HG02852 (cell line): ENCODE data around the gene RTL9.
"Not testable (repeated sequence)": the region's sequence is repeated elsewhere in the genome, so short reads cannot be mapped to it uniquely, and the experiment has no call there.

Experiments
- ATAC-seq: cut with Tn5 transposase; IDR thresholded peaks from one replicate; pipeline ENCODE4 v1.9.1; 2021; ENCODE audit warnings: mild to moderate bottlenecking, moderate library complexity; ENCODE audit not compliant: unreplicated experiment

Gene RTL9

GRCh38 chrX:110358548-110358947, at the start of gene RTL9:
Gene RTL9, plus strand, starts transcription at chrX:110358848. Its CDS starts 91,770 bp downstream, at chrX:110450618.
- ATAC-seq, result no peak

DNA sequence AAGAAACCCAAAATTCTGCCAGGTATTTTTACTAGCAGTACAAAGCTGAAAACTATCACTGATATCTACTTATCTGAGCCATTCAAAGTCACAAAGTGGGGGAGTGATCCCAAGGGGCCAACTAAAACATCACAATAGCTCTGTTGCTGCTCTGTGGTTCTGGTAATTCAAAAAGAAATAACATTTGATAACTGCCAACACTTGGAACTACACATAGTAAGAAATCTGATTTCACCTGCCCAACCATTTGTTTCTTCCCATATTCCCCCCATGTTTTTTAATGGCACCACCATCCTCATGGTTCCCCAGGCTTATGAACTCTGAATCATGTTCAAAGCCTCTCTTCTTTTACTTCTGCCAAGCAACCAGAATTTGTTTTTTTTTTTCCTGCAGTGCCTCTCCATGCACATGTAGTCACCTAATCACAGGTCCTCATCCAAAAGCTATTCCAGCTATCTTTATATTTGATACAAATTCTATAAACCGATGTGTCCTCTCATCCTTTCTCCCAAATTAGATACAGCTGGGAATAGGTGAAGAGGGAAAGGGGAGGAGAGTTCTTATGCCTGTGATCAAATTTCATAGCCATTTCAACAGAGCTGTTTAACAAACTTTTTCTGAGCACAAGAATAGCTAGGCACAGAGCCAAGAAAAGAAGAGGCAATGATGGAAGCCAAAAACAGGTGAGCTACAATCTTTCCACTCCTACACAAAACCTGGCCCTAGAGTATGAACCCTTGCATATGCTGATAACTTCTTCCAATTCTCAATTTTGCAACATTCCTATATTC, 48.5 kb upstream of the RTL9 start:
- peak; percentile 11 for ATAC-seq

DNA sequence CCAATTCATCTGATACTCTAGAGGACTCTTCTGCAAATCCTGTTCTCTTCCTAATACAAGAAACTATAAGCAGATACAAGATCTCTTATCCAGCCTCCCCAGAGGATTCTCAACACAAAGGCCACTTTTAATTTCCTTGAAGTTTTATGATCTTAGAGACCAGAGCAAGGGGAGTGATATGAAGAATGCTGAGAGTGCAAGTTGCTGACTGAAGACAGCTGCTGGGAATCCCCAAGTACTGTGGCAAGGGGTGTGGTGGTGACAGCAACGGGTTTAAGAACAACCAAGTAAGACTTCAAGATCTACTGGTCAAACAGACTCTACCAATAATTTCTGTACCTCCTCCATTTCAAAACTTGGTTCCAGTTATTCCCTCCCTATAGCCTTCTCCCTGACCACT, 47.8 kb upstream of the RTL9 start:
- ATAC-seq, result peak; percentile 88

- no peak for ATAC-seq
These were observed 47.0 kb upstream of the RTL9 start for GRCh38 chrX:110311437-110312230.

GRCh38 chrX:110315551-110315950, 43.1 kb upstream of the RTL9 start:
- ATAC-seq, result no peak

- no peak for ATAC-seq
These were observed 42.1 kb upstream of the RTL9 start for GRCh38 chrX:110316351-110317060.

DNA sequence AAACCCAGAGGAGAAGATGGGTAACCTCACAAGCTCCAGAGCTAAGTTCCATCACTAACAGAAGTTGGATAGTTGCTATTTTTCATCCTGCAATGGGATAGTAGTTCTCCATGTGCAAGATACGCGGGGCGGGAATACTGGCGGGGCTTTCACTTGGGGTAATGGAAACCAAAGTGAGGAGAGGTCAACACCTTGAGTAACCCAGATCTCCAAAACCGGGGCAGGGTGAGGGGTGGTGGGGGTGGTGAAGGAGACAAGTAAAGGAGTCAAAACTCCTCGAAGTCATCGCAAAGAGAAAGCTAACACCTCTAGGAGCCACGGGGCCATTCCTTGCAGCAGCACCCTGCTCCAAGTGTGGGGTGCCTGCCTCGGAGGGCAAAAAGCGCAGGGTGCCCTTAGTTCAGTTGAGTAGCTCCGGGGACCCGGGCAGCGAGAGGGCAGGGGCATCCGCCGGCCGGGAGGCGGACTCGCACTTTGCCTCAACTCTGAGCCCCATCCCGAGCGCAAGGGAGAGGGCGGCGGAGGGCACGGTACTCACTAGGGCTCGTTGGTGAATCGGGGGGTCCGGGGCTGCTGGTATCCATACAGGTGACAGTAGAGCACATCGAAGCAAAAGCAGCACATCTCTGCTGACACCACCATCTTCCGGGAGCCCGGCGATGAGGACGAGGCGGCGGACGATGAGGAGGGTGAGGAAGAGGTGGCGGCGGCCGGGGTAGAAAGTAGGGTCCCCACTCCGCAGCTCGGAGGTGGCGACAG, 41.4 kb upstream of the RTL9 start:
- peak; percentile 20 for ATAC-seq

DNA sequence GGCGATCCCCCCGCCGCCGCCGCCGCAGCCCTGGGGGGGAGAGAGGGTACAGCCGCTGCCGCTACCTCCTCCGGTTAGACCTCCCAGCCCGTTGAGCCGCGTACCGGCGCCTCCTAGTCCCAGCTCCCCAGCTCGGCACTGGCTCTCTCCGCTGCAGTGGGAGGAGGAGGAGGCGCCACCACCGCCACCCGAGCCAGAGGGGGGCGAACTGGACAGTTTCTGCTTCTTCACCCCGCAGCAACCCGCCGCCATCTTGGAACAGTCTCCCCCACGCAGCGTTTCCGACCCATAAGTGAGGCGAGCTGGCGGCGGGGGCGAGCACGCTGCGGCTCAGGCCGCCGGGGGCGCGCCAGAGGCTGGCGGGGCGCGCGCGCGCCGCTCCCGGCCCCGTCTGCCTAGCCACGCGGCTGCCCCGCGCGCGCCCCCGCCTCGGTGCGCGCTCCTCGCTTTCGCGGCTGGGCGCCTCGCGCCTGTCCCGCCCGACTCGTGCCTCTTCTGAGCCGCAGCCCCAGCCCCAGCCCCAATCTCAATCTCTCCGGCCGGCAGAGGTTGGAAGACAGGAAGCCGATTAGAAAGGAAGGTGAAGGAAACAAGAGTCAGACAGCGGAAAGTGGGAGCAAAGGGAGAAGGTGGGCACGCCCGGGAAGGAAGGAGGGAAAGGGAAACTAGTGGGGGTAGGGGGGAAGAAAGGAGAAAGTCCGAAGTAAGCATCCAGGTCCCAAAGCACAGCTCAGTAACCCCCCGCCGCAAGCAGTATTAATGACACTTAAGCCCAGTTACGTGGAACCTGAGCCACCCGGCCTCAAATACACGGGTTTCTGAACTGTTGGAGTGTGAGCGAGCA, 40.6 kb upstream of the RTL9 start, which contains the start of gene AMMECR1:
AMMECR1 (minus strand) TSS at position 266 of the 844 bp plus-strand sequence; CDS start at position 252, 14 bp downstream.
- peak; percentile 75 for ATAC-seq

GRCh38 chrX:110318664-110318968, 40.0 kb upstream of the RTL9 start:
- ATAC-seq, result no peak

GRCh38 chrX:110320381-110320987, 38.2 kb upstream of the RTL9 start:
- no peak for ATAC-seq

- no peak for ATAC-seq
These were observed 37.6 kb upstream of the RTL9 start for GRCh38 chrX:110321081-110321480.

- no peak for ATAC-seq
These were observed 37.0 kb upstream of the RTL9 start for GRCh38 chrX:110321670-110322069.

DNA sequence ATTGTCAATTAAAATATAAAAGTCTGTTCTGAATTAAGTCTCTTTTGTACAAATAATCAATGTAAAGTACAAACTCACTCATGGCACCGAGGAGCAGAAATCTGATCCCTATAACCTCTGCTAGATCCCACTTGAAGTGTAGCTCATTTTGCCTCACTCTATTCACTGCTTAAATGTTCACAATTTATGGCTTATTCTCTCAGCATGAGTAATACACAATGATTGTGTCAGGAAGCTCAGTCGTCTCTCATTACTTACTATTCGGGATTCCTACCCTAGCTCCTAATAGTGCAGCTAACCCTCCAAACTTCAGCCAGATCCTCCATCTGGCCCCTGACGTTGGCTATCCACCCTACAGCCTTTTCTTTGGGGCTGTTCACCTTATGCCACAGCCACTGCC, 36.0 kb upstream of the RTL9 start:
- no peak for ATAC-seq

DNA sequence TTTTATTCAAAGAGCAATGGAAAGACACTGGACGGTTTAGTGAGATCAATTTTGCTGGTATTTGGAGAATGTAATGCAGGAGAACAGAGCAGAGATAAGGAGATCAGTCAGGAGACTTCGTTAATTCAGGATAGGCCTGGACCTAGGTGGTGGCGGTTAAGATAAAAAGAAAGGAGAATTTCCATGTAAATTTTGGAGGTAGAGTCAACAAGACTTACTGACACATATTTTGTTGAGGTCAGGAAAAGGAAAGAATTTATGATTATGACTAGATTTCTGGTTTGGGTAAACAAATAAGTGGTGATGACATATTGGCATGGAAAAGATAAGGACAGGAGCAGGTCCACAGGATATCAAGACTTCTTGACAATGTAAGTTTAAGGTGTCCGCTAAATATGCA, 31.9 kb upstream of the RTL9 start:
- ATAC-seq, result no peak

DNA sequence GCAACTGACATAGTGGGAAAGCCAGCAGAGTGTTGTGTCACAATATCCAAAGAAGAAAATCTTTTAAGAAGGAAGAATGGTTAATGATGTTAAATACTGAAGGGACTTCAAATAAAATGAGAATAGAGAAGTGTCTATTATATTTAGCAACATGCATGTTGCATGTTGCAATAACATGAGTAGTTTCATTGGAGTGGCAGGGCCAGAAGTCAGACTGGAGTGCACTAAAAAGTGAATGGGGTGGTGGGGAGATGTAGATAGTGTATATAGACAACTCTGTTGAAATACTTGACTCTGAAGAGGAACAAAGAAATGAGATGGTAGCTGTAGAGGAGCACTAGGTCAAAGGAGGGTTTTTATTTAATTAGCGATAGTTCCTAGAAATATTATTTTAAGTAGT, 31.3 kb upstream of the RTL9 start:
- no peak for ATAC-seq

- not testable (repeated sequence) for ATAC-seq
These were observed 30.0 kb upstream of the RTL9 start for GRCh38 chrX:110328613-110329012.

DNA sequence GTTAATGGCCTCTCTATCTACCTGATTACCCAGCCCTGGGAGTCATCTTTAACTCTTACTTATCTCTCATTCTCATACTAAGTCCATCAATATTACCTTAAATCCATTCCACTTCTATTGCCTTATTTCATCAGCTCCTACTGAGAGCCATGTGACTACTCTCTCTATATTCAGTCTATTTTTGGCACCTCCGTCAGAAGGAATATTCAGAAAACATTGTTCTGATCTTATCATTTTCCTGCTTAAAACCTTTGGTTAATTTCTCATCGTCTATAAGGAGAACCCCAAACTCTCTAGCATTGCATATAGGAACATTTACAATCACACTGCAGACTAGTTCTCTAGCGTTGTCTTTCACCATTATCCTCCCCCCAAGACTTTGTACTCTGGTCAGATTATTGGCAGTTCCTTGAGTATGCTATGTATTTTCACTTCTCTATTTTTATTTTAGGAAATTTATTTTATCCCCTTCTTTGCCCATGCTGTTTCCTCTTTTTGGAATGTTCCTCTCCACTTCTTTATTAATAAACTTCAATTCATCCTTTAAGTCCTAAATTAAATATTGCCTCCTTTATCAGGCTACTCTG, 27.1 kb upstream of the RTL9 start:
- no peak for ATAC-seq

DNA sequence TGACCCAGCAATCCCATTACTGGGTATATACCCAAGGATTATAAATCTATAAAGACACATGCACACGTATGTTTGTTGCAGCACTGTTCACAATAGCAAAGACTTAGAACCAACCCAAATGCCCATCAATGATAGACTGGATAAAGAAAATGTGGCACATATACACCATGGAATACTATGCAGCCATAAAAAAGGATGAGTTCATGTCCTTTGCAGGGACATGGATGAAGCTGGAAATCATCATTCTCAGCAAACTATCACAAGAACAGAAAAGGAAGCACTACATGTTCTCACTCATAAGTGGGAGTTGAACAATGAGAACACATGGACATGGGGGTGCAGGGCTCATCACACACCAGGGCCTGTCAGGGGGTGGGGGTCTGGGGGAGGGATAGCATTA, 25.2 kb upstream of the RTL9 start:
- ATAC-seq, result not testable (repeated sequence)

GRCh38 chrX:110338935-110339334, 19.7 kb upstream of the RTL9 start:
- ATAC-seq, result no peak
